ENCODE measurements around the gene SH2D3A.

The SH2D3A gene

DNA sequence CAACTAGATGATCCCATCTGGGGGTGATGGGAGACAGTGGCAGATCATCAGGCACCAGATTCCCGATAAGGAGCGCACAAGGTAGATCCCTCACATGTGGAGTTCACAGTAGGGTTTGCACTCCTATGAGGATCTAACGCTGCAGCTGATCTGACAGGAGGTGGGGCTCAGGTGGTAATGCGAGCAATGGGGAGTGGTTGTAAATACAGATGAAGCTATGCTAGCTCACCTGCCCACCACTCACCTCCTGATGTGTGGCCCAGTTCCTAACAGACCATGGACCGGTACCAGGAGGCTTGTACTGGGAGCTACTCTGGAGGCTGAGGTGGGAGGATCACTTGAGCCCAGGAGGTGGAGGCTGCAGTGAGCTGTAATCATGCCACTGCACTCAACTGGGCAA, 40.1 kb upstream of the SH2D3A start:
- TF ChIP-seq CTCF (IDR thresholded peaks at IDR 0.05) = no peak

- no peak for TF ChIP-seq CTCF (IDR thresholded peaks at IDR 0.05)
These were observed 39.3 kb upstream of the SH2D3A start for GRCh38 chr19:6806488-6806887.

DNA sequence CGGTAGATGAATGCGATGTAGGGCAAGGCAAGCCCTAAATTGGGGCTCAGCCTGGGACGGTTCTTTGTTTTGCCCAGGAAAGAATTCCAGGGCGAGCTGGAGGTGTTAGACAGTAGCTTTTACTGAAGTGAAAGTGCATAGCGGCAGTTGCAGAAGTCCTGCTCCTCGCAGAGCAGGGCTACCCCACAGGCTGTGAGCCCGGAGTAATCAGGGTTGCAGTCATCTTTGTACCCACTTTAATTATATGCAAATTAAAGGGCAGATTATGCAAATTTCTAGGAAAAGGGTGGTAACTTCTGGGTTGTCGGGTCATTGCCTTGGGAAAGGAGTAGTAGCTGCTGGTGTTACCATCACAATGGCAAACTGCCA, 35.8 kb upstream of the SH2D3A start:
- no peak for TF ChIP-seq CTCF (IDR thresholded peaks at IDR 0.05)

GRCh38 chr19:6802336-6803035, 35.3 kb upstream of the SH2D3A start:
- TF ChIP-seq CTCF (IDR thresholded peaks at IDR 0.05) = no peak

- no peak for TF ChIP-seq CTCF (IDR thresholded peaks at IDR 0.05)
These were observed 34.4 kb upstream of the SH2D3A start for GRCh38 chr19:6801485-6802086.

DNA sequence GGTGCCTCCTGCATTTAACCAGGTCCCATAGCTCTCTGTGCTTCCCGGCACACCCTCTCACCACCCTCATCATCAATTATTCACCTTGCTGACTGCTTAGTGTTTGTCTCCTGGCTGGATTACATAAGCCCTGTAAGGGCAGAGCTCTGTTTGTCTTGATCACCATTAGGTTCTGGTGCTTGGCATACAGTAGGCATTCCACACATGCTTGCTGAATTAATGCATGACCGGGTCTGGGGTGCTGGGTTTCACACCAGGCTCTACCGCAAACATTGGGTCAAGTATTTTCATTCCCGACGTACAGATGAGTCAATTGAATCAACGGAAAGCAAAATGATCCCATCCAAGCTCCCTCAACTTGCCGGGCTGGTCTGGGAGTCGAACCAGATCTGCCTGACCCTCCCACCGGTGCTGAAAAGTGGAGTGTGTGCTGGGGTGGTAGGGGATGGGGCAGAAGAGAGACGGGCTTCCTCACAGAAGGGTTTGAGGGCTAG, 33.8 kb upstream of the SH2D3A start:
- TF ChIP-seq CTCF (IDR thresholded peaks at IDR 0.05) = no peak

DNA sequence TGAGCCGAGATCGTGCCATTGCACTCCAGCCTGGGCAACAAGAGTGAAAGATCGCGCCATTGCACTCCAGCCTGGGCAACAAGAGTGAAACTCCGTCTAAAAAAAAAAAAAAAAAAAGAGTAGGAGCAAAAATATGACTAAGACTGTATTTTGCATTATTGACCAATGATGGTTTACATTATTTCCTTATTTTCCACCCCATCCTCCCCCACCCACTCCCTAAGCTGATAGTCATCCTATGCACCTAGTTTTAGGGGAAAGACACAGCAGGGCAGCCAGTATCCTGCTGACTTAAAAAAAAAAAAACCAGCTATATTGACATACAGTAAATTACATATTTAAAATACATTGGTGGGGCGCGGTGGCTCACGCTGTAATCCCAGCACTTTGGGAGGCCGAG, 30.4 kb upstream of the SH2D3A start:
- TF ChIP-seq CTCF (IDR thresholded peaks at IDR 0.05) = no peak
